Measurements from ENCODE around the gene RPL41. TPM values are rescaled to one million over a fixed set of nuclear protein-coding genes. Genes with fewer than 3 reads are reported as not detected.

RPL41 gene
- polyA plus RNA-seq, 1 experiment: 7,461 TPM

DNA sequence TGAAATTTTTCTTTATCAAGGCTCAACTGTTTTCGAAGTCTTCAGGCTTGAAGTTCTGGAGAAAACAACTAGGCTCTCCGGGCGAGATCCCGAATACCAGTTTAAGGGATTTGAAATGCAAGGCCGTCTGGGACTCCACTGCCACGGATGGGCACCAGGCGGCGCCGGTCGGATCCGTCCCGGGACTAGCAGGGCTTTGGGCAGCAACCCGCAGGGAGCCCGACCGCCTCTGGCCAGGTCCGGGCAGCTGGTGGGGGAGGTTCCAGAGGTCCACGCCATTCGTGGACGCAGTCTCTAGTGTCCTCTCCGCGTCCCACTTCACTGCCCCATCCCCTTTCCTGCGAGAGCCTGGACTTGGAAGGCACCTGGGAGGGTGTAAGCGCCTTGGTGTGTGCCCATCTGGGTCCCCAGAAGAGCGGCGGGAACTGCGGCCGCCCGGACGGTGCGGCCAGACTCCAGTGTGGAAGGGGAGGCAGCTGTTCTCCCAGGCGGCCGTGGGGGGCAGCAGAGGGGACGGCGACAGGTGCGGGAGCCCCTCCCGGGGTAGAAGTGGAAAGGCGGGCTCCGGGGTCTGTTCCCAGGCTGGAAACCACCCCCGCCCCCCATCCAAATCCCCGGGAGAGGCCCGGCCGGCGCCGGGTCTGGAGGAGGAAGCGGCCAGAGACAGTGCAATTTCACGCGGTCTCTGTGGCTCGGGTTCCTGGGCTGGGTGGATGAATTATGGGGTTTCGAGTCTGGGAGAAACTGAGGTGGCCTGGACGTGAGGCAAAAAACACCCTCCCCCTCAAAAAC, 37.3 kb upstream of the RPL41 start:
- H3K27ac ChIP-seq (ENCODE audit: low read depth, low read length): no peak overlapping the region
- POLR2A ChIA-PET: interaction anchor here (0.5 to 3.6 kb wide), 2 partner anchors 25 to 566 kb away, joined by 3 to 19 read pairs; partner anchors contain the start of gene PA2G4

DNA sequence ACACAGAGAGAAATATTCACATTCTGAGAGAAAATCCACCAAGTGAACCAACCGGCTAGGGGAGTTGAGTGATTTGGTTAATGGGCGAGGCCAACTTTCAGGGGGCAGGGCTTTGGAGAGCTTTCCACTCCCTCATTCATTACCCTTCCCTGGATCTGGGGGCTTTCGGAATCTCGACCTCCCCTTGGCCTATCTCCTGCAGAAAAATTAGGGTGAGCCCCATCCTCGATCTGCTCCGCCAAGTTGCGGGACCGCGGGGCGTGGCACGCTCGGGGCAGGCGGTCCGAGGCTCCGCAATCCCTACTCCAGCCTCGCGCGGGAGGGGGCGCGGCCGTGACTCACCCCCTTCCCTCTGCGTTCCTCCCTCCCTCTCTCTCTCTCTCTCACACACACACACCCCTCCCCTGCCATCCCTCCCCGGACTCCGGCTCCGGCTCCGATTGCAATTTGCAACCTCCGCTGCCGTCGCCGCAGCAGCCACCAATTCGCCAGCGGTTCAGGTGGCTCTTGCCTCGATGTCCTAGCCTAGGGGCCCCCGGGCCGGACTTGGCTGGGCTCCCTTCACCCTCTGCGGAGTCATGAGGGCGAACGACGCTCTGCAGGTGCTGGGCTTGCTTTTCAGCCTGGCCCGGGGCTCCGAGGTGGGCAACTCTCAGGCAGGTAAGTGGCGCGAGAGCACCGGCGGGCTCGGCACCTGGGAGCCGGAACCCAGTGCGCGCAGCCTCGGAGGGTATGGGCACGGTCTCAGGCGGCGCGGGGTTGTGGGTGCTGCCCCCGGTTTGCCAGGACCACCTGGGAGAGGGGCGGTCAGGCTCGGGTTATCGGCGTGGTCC, 36.5 kb upstream of the RPL41 start, which contains the start of gene ERBB3:
ERBB3 (plus strand) TSS at position 443 of the 833 bp plus-strand sequence; CDS start at position 579, 136 bp downstream.
- Histone ChIP-seq H3K27me3 (ENCODE audit: control insufficient read depth, insufficient read depth, low read length) (peaks cover 37% of the 10 kb centered on the region), H3K4me3 (ENCODE audit: low read depth, low read length) (peak within 1 kb of the TSS; percentile 69), H3K9me3 (ENCODE audit: control insufficient read depth, insufficient read depth, low read length) (no peaks in the 10 kb centered on the region; the same call in 1 of the 2 replicates), H3K27ac (ENCODE audit: low read depth, low read length) (no peak within 1 kb of the TSS)
- POLR2A ChIA-PET: interaction anchor here (3.6 kb wide), 1 partner anchor 25 kb away, joined by 19 read pairs; the partner anchor contains the start of gene PA2G4
- TF ChIP-seq, protein P1, sequence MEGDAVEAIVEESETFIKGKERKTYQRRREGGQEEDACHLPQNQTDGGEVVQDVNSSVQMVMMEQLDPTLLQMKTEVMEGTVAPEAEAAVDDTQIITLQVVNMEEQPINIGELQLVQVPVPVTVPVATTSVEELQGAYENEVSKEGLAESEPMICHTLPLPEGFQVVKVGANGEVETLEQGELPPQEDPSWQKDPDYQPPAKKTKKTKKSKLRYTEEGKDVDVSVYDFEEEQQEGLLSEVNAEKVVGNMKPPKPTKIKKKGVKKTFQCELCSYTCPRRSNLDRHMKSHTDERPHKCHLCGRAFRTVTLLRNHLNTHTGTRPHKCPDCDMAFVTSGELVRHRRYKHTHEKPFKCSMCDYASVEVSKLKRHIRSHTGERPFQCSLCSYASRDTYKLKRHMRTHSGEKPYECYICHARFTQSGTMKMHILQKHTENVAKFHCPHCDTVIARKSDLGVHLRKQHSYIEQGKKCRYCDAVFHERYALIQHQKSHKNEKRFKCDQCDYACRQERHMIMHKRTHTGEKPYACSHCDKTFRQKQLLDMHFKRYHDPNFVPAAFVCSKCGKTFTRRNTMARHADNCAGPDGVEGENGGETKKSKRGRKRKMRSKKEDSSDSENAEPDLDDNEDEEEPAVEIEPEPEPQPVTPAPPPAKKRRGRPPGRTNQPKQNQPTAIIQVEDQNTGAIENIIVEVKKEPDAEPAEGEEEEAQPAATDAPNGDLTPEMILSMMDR (IDR thresholded peaks at IDR 0.05; ENCODE audit: low read depth, low read length): no peak
- CTCF ChIA-PET: interaction anchor here (0.6 to 2.2 kb wide), 8 partner anchors 10 to 342 kb away, joined by 3 to 7 read pairs (median 4); no protein-coding TSS in a partner anchor
- peak; percentile 42 for DNase-seq (ENCODE audit: low read depth, low spot score)

More for the DNA sequence above, 37.3 kb upstream of the RPL41 start:
- TF ChIP-seq, protein P1 (IDR thresholded peaks at IDR 0.05; ENCODE audit: low read depth, low read length): peak; percentile 80
- Histone ChIP-seq H3K9me3 (ENCODE audit: control insufficient read depth, insufficient read depth, low read length) (no peaks in the 10 kb centered on the region; the same call in 1 of the 2 replicates), H3K27me3 (ENCODE audit: control insufficient read depth, insufficient read depth, low read length) (peaks cover 37% of the 10 kb centered on the region), H3K4me3 (ENCODE audit: low read depth, low read length) (peak overlapping the region; percentile 69)
- peak; percentile 44 for DNase-seq (ENCODE audit: low read depth, low spot score)
- CTCF ChIA-PET: interaction anchor here (0.9 to 2.2 kb wide), 8 partner anchors 11 to 341 kb away, joined by 3 to 7 read pairs (median 4); partner anchors contain the start of gene SUOX

DNA sequence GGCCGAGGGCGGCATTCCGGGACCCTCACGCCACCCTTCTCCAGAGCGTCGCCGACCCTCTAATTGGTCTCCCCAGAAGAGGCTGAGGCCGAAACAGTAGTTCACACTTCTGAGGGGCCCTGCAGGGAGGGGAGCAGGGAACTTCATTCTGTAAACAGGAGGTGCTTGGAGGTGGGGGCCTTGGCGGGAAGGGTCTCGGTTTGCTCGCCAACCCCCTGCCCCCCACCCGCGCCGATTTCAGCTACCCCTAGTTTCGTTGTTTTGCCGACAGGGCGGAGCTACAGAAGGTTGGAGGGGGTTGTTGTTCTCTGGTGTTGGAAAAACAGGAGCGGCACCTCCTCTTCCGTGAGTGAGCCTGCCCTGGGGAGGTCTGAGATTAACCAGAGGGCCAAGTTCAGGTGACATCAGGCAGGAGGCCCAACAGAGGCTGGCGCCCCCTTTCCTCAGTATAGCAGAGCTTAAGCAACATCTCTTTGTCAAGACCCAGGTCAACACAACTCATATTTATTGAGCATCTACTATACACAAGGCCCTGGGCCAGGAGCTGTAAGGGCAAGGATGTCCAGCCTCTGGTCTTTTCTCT, 35.8 kb upstream of the RPL41 start:
- Histone ChIP-seq H3K27ac (ENCODE audit: low read depth, low read length) (no peak overlapping the region), H3K4me3 (ENCODE audit: low read depth, low read length) (peak overlapping the region; percentile 69), H3K27me3 (ENCODE audit: control insufficient read depth, insufficient read depth, low read length) (peaks cover 39% of the 10 kb centered on the region), H3K9me3 (ENCODE audit: control insufficient read depth, insufficient read depth, low read length) (no peaks in the 10 kb centered on the region; the same call in 1 of the 2 replicates)
- TF ChIP-seq, protein P1 (IDR thresholded peaks at IDR 0.05; ENCODE audit: low read depth, low read length): no peak
- CTCF ChIA-PET: interaction anchor here (0.6 to 2.2 kb wide), 4 partner anchors 9 to 109 kb away, joined by 3 to 7 read pairs (median 6); no protein-coding TSS in a partner anchor
- no peak for DNase-seq (ENCODE audit: low read depth, low spot score)
- POLR2A ChIA-PET: interaction anchor here (3.6 kb wide), 1 partner anchor 24 kb away, joined by 19 read pairs; the partner anchor contains the start of gene PA2G4

DNA sequence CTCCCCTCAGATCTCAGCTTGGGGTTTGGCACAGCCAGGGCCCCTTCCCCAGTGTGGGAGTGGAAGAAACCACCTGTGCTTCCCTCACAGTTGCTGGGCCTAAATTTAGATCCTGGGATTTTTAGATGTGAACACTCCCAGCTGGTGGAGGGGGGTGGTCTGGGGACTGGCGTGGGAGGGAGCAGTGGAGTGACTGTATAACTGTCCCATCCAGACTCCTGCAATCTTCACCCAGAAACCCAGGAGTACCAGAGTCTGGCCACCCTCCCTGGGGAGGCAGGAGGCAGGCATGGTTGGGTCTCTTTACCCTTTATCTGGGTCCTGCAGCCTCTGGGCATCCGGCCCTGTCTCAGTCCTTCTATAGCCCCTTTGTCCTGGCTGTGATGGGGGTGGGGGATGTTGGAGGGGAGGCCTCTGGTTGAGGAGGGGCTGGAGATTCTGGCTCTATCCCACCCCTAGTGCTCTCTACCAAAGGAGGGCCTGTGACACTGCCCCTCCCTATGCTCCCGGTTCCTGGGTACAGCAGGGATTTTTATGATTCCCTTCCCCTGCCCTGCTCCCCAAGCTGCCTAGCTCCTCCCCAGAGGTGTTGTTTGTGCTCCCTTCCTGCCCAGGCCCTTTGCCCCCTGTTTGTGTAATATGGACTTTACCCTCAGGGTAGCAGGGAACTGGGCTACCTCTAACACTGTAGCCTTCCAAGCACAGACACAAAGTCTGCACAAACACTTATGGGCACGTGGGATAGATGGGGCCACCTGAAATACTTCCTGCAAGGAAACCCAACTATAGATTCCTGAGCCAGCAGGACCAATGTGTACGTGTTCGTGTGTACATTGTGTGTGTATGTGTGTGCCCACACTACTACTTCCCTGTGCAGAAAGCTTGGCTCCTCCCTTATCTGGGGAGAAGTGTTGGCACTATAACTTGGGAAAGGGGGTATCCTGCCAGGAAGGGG, 34.8 kb upstream of the RPL41 start:
- Histone ChIP-seq H3K9me3 (ENCODE audit: control insufficient read depth, insufficient read depth, low read length) (no peaks in the 10 kb centered on the region; the same call in 1 of the 2 replicates), H3K27ac (ENCODE audit: low read depth, low read length) (peak overlapping the region; percentile 21), H3K4me3 (ENCODE audit: low read depth, low read length) (no peak overlapping the region), H3K27me3 (ENCODE audit: control insufficient read depth, insufficient read depth, low read length) (peaks cover 39% of the 10 kb centered on the region)
- TF ChIP-seq, protein P1 (IDR thresholded peaks at IDR 0.05; ENCODE audit: low read depth, low read length): no peak
- POLR2A ChIA-PET: interaction anchor here (0.6 to 3.6 kb wide), 2 partner anchors 23 to 34 kb away, joined by 3 to 19 read pairs; partner anchors contain the start of gene PA2G4
- no peak for DNase-seq (ENCODE audit: low read depth, low spot score)
- CTCF ChIA-PET: interaction anchor here (0.6 to 0.9 kb wide), 3 partner anchors 10 to 108 kb away, joined by 3 to 7 read pairs (median 7); no protein-coding TSS in a partner anchor

Measured in AG04450 (cell line).